ENCODE measurements around the gene KCNIP3.
"Not testable (repeated sequence)": the region's sequence is repeated elsewhere in the genome, so short reads cannot be mapped to it uniquely, and the experiment has no call there.

Gene KCNIP3

GRCh38 chr2:95348609-95349567 is 51.7 kb downstream of the KCNIP3 start:
- no peak for DNase-seq (ENCODE audit: low read depth)

GRCh38 chr2:95349568-95350322 is 52.6 kb downstream of the KCNIP3 start:
- no peak for DNase-seq (ENCODE audit: low read depth)

- no peak for DNase-seq (ENCODE audit: low read depth)
These were observed 53.2 kb downstream of the KCNIP3 start for GRCh38 chr2:95350368-95350767.

- no peak for DNase-seq (ENCODE audit: low read depth)
These were observed 53.8 kb downstream of the KCNIP3 start for GRCh38 chr2:95350774-95351597.

- no peak for DNase-seq (ENCODE audit: low read depth)
These were observed 54.4 kb downstream of the KCNIP3 start for GRCh38 chr2:95351598-95351915.

GRCh38 chr2:95352310-95353054 is 55.3 kb downstream of the KCNIP3 start:
- no peak for DNase-seq (ENCODE audit: low read depth)

GRCh38 chr2:95353055-95353575 is 56.0 kb downstream of the KCNIP3 start:
- DNase-seq (ENCODE audit: low read depth) = no peak

GRCh38 chr2:95353613-95354468 is 56.7 kb downstream of the KCNIP3 start:
- DNase-seq (ENCODE audit: low read depth) = no peak

GRCh38 chr2:95354469-95354901 is 57.3 kb downstream of the KCNIP3 start:
- no peak for DNase-seq (ENCODE audit: low read depth)

- DNase-seq (ENCODE audit: low read depth) = no peak
These were observed 57.8 kb downstream of the KCNIP3 start for GRCh38 chr2:95354925-95355324.

GRCh38 chr2:95355486-95355885 is 58.3 kb downstream of the KCNIP3 start:
- DNase-seq (ENCODE audit: low read depth) = not testable (repeated sequence)

GRCh38 chr2:95356821-95357700 is 59.9 kb downstream of the KCNIP3 start:
- DNase-seq (ENCODE audit: low read depth) = no peak

GRCh38 chr2:95357717-95358280 is 60.7 kb downstream of the KCNIP3 start:
- DNase-seq (ENCODE audit: low read depth) = no peak

GRCh38 chr2:95359031-95359430 is 61.9 kb downstream of the KCNIP3 start:
- DNase-seq (ENCODE audit: low read depth) = no peak

GRCh38 chr2:95359501-95359930 is 62.4 kb downstream of the KCNIP3 start:
- DNase-seq (ENCODE audit: low read depth) = no peak

GRCh38 chr2:95361216-95361980 is 64.3 kb downstream of the KCNIP3 start:
- no peak for DNase-seq (ENCODE audit: low read depth)

- no peak for DNase-seq (ENCODE audit: low read depth)
These were observed 65.3 kb downstream of the KCNIP3 start for GRCh38 chr2:95362486-95362885.

GRCh38 chr2:95366514-95366913 is 69.4 kb downstream of the KCNIP3 start:
- no peak for DNase-seq (ENCODE audit: low read depth)

Data from CMK (cell line).